ENCODE measurements around the gene CEMIP2.

CEMIP2 gene

DNA sequence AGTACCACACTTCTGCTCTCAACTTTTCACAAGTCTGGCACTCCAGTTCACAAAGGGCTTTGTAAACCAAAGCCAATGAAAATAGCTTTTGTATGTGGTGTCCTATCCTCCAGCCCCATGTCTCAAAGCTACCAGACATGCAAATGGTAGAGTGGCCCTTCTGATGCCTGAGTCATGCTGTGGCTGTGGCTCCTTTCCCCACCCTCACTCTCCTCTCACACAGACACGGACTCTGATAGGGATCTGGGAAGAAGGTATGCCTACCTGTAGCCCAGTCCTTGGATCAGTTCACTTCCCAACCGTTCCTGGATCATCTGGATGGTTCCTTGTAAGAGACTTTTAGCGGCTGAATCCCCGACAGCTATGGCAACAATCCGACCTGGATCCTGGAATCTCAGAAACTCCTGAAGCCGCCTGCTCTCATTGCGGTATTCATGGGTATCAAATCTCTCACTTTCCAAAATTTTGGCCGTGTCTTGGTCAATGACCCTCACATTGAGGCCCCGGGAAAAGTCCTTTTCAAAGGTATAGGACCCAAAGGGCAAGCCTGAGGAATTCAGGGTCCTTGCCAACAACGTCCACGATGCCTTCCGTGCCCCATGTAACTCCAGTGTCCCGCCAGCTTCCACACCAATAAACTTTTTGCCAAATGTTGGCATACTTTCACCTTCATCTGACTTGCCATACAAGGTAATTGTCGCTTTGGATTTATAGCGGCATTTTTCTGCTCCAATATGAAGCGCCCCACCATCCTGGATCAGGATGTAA, 23.4 kb downstream of the CEMIP2 start:
- DNase-seq = no peak

DNA sequence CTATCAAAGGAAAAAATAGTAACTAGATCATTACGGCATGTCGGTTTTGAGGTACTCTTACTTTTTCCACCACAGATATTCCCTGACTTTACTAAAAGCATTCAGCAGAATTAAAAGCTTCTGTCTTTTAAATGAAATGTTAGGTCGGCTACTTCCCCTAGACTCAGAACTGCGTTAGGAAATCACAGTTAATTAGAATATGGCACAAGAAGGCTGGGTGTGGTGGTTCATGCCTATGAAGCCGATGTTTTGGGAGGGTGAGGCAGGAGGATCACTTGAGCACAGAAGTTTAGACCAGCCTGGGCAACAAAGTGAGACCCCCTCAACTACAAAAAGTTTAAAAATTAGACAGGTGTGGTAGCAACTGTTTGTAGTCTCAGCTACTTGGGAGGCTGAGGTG, 24.4 kb downstream of the CEMIP2 start:
- DNase-seq = no peak

DNA sequence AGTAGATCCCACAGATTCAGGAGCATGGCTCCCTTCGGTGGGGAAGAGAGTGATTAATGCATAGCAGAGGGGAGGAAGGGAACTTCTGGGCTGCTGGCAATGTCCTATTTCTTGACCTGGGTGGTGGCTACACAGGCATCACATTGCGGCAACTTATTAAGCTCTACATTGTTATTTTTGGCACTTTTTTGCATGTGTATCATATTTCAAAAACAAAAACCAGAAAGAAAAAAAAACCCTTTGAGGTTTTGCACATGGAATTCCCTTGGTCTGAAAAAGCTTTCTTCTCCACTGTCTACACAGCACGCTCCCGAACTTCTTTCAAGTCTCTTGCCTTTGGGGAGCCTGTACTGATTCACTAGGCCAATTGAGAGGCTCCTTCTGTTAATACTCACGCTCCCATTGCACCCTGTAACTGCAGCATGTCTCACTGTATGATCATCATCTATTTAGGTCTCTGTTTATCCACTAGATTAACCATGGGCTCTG, 25.1 kb downstream of the CEMIP2 start:
- DNase-seq = no peak

DNA sequence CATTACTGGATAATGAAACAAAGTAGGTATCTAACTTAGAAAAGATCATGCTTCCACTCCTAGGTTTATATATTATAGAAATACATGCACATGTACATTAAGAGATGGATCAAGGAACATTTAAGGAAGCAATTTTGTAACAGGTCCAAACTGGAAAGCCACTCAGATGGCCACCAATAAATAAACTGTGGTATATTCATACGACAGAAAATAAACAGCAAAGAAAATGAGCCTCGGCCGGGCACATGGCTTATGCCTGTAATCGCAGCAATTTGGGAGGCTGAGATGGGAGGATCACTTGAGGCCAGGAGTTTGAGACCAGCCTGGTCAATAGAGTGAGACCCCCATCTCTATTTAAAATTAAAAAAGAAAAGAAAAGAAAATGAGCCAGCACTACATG, 25.6 kb downstream of the CEMIP2 start:
- DNase-seq = no peak

DNA sequence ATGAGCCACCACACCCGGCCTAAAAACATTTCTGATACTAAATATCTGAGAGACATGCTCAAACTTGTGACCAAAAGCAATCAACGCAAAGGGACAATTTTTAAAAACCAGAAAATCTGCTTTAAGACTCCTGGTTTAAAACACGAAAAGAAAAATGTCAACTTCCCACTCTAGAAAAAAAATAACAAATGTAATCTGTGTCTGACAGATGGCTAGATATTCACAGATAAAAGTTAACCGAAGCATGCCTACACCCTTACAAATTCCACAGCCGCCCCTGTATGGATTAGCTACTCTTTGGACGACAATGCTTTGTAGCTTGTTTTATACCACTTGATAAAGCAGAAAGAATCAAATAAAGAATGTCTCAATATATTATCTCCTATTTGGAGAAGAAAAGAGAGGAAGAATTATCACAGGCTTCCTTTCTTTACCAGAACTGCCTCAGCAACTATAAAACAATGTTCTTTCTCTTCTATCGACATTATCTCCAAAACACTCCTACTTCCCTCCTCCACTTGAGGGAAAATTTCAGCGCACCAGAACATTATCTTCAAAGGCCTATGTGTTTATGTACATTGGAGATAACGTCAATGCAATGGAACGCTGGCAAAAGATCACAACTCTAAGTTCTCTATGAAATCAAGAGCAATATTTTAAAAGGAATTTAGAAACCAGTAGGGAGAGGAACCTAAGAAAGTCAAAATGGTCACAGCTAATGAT, 26.2 kb downstream of the CEMIP2 start:
- no peak for DNase-seq

DNA sequence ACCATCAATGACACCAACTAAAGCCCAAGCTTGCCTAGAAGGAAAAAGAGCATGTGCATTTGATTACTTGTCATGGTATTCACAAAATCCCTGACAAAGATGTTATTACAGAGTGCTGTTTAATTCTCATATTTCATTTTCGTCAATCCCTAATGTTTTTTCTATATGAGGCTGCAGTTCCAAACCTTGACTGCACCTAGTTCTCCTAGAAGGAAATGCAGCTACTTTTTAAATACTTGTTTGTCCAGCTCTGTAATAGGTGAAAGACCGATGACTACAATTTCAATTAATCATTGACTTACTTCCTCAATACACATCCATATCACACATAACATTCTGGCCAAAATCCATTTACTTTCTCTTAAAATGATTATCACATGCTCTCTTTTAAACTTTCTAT, 28.1 kb downstream of the CEMIP2 start:
- no peak for DNase-seq

DNA sequence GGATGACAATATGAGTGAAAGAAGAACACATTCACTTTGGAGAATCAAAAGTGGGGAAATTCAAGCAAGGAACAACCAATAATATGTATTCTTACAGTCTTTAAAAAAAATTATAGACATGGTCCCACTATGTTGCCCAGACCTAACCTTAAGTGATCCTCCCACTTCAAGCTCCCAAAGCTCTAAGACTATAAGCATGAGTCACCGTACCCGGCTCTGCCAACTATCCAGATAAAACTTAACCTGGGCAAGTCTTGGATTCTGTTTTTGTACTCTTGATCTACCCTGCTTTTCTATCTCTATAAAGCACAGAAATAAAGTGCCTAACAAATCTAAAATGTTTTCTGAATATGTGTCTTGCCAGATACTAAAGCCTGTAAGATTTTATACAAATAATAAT, 30.9 kb downstream of the CEMIP2 start:
- no peak for DNase-seq

DNA sequence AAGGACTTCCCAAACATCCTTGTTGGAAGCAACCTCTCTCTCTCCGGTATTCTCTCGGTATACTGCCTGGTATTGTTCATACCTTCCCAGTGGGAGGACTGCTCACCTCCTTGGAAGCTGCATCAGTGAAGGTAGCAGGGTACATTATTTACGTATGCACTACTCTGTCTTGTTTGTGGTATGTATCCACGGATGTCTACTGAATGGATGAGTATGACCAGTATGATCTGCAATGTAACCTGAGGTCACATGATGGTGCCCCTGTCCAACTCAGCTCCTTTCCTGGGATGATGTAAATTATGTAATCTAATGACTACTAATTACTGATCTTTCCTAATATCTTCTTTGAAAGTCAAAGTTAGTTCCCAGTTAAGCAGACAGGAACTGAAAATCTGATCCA, 32.1 kb downstream of the CEMIP2 start:
- DNase-seq = no peak

DNA sequence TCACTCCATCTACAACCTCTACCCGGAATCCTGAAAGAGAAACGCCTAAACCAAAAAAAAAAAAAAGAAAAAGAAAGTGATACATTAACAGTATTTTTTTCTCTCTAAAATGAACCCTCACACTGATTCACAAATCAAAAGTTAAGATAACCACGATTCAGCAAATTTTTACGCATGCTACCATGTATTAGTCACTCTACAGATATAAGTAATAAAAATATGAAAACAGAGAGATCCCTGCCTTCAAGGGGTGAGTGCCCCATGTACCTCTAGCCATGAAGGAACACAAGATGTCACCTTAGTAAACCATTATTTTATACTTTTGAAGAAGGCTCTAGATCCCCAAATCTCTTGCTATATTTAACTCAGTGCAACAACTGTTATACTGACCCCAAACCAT, 33.4 kb downstream of the CEMIP2 start:
- no peak for DNase-seq

DNA sequence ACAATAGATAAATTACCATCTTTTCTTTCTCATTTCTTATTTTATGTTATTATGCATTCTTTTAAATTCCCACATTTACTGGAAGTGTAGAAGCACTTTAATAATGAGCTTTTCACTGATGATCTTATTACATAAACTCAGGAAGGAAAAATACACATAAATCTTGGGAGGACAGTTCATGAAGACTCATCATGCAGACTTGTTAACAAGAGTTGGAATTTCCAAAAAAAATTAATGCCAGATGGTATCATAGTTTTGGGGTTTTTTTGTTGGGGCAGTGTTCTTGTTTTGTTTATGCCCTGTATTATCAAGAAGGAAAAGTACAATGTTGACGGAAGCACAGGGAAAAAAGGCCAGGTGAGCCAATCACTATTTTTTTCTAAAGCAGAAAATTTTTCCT, 35.1 kb downstream of the CEMIP2 start:
- DNase-seq = no peak

DNA sequence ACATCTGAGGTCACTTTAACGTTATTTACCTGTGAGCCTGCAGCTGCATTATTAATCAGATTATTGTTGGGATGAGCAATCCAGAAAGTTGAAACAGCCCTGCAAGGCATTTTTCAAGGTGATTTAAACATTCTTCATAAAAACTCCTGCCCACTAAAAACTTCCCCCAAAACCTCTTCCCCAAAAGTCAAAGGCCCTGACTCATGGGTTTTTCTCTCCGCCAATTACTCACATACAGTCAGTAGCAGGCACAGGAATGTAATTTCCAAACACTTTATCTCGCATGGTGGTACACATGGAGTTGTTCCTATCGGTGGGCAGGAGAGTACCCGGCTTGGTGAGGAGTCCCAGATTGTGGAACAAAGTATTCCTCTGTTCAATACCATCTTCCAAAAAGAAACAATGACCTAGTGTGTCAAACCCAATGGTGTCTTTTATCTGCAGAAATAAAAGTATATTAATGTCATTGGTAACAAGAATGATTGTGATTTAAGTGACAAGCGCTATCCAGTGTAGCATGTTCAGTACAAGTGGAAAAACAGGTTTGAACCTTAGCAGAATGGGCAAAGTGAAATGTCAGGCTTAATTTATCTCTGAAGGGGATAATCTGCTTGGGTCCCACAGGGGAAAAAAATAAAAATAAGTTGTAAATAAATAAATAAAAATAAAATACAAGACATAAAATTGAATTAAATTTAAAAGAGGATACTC, 38.3 kb downstream of the CEMIP2 start:
- DNase-seq = no peak

DNA sequence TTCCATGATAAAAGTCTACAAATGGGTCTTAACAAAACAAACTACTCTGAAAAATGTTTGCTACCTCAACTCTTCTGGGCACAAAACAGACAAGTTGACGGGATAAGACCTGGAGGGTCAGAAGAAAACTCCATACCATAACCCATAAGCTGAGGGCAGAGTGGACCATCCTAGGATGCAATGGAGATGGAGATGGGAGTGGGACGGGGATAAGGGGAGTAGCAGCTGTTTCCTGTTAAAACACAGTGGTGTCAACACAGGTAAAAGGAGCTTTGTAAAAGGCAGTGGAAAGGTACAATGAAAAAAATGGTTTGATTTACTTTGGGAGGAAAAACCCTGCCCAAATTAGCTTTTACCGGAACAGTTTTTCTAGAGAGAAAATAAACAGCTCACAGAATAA, 41.6 kb downstream of the CEMIP2 start:
- no peak for DNase-seq

DNA sequence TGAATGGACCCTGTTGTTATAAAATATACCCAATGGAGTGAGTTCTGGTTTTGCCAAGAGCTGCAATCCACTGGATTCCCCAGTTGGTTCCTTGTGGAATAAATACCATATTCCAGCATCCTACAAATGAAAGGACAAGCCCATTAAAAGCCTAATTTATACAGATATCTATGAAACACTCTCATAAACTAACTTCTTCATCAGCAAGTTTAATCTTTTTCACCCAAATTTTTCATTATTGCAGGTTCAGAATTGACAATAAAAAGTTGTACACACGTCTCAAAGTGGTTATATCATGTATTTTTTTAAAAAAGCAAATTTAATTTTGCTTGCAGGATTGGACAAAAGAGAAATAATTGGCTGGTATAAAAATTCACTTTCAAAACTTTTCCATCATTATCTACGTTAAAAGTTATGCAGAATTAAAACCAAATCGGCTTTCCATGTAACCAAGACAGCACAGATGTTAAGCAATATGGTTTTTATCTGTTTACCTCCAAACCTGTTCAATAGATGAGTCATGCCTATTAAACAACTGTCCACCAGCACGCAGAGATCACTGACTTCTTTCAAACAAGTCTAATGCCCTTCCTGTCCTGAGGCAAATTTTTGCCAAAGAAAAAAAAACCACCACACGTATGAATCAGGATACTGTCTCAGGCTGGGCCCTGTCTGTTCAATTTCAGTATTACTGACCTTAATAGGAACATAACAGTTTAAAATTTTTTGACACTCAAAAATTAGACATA, 42.5 kb downstream of the CEMIP2 start:
- no peak for DNase-seq

DNA sequence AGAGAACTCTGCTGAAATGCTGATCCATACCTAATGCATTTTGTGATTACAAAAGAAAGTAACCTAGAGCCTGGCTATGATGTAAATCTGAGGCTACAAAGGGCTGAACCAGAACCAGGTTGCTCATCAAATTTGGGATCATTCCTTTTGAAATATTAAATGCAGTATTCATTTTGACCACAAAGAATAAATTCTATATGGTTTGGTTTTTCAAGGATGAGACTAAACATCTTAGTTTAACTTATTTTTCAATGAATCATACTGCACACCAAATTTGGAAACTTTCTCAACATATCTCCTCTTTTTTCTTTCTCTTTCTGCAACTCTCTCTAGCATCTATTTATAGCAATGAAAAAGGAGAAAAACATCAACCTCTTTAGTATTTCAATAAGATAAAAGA, 46.5 kb downstream of the CEMIP2 start:
- DNase-seq = no peak

DNA sequence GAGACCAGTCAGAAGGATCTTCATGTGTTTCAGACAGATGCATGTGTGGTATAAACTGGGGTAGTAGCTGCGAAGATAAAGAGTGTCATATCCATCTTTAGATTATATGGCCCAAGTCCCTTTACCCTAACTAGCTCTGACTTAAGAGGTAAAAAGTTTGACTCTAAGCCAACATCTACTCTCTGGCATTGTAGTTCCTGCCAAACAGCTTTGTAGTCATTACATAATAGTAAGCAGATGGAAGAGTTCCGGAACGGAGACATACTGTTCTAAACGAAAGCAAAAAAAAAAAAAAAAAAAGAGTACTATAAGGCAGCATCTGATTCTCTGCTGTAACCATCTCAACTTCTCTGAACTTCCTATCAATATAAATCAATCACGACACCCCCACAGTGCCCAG, 48.8 kb downstream of the CEMIP2 start:
- no peak for DNase-seq

DNA sequence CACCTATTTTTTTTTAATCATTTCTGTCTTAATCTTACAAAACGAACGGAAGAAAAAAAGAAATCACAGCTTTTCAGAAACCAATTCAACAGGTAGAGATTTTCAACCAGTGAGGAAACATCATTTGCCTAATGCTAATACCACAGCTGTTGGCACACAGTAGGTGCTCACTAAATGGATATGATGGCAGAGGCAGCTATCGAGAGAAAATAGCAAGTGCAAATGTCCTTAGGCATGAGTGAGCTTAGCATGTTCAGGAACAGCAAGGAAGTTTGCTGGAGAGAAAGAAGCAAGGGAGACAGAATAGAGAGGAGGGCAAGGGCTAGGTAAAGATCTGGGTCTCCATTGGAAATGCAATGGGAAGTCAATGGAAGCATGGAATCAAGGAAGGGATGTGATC, 49.2 kb downstream of the CEMIP2 start:
- DNase-seq = no peak

DNA sequence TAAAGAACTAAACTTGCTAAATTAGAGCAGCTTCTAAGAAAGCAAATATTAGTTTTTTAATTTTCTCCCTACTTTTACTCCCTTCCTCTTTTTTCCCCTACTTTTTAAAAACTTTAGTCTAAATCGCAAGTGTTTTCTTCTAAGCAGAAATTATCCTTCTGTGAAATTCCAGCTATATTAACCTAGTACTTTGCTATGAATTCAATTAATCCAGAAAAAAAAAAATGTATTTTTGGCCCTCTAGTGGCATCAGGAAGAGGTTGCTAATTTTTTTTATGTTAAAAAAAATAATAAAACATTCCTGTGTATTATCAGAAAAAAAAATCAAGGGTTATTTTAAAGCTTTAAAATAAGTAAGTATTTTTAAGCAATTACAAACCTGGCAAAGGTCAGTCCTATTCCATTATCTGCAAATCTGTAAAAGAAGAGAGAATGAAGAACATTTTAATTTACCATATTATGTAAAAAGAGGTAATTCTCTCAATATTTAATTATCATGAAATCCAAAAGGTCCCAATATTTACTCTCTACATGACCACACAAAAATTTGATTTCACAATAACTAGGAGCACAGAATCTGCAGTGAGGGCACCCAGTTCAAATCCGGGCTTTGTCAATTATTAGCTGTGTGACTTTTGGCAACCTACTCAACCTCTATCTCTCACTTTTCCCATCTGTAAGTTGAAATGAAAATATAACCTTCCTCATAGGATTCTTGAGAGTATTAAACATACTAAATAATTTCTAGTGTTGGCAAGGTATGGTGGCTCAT, 52.0 kb downstream of the CEMIP2 start:
- no peak for DNase-seq

DNA sequence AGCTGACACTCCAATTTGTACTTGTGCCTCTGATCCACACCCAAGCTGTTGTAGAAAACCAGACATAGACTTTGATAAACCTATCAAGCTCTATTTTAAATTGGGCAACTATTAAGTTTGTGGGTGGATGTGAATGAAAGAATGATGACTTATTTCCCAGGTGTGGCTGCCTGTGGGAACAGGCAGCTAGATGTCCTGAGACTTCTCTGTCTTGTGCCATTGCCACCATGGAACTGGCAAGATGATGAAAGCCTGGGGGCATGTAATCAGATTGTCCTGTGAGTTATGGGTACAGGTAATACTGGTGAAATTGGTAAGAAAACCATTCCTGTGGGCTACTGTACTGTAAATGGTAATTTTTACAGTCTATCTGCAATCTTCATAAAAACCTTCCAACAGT, 57.5 kb downstream of the CEMIP2 start:
- DNase-seq = no peak

DNA sequence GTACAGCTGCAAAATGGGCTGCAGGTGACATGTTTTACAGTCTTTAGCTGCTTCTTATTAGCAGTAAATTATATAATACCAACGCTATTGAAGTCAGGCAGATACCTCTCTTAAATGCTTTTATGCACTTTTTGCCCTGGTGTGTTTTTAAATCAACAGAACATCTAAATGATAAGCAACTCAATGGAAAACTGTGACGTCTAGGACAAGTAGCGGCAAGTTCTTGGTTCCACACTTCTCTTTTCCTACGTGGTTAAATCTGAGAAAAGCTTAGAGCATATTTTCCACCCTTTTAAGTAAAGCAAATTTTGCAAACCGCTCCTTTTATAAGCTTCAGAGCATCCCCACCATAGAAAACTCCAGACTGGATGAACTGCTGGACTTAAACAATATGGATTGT, 58.1 kb downstream of the CEMIP2 start:
- DNase-seq = no peak

DNA sequence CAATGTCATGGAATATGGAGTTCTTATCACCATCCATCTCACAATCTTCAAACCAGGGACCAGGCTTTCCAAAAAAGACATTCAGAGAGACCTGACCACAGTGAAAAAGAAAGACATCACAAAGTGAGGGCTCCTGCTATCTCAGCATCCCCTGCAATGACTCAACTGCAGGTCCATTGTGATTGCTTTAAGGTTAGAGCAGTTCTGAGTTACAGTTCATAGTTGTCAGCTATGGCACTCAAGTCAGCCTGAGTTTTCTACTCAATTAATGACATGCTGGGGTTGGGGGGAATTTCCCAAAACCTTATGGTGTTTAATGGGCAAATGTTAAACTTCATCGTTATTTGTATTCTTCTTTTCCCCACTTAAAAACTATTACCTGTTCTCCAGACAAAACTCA, 58.9 kb downstream of the CEMIP2 start:
- DNase-seq = no peak

DNA sequence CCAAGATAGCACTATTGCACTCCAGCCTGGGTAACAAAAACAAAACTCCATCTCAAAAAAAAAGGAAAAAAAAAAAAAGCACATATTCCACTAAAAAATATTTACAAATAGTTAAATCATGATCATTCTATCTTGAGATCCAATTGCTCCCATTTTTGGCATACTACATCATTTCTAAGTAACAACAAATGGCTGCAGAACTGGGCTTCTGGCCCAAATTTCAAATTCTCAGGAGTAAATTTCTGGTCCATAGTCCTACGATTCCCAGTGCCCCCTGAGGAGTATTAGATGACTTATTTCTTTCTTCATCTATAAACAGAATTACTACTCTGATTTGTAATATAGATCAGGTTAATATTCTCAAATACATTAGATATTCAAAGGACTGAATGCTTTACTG, 62.1 kb downstream of the CEMIP2 start:
- no peak for DNase-seq

DNA sequence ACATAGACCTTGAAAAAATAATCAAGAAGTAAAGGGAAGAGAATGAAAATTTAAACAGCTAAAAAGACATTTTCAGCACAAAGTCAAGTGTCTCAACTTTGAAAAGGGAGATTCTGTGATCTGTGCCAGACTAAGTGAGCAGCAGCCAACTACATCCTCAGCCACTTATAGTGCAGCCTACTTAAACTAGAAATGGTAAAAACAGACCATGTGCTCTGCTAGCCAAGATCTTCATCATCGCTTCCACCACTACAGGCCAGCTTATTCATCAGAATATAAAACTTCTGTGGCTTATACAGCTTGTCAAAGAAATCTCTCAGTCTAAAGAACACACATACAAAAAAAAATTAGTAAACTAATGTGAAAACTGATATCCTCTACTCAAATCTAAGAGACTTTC, 63.5 kb downstream of the CEMIP2 start:
- no peak for DNase-seq
